ENCODE results near the gene TNF.

Gene TNF

GRCh38 chr6:31575335-31575901 lies at the start of gene TNF:
Gene TNF, plus strand, starts transcription at chr6:31575565. Its CDS starts 177 bp downstream, at chr6:31575742.
- DNase-seq (ENCODE audit: low read depth), result no peak

- DNase-seq (ENCODE audit: low read depth), result no peak
Observed at GRCh38 chr6:31525932-31526591, 49.3 kb upstream of the TNF start.

- DNase-seq (ENCODE audit: low read depth), result no peak
Observed at GRCh38 chr6:31528307-31528777, 47.0 kb upstream of the TNF start.

GRCh38 chr6:31528821-31529328 lies 46.5 kb upstream of the TNF start, which contains the start of gene MCCD1:
Gene MCCD1, plus strand, starts transcription at chr6:31528962. Its CDS starts 53 bp downstream, at chr6:31529015.
- DNase-seq (ENCODE audit: low read depth), result no peak

- DNase-seq (ENCODE audit: low read depth), result no peak
Observed at GRCh38 chr6:31529329-31530150, 45.8 kb upstream of the TNF start.

GRCh38 chr6:31530659-31531058 lies 44.7 kb upstream of the TNF start:
- no peak for DNase-seq (ENCODE audit: low read depth)

- DNase-seq (ENCODE audit: low read depth), result no peak
Observed at GRCh38 chr6:31531162-31531561, 44.2 kb upstream of the TNF start.

- no peak for DNase-seq (ENCODE audit: low read depth)
Observed at GRCh38 chr6:31531771-31532643, 43.4 kb upstream of the TNF start.

GRCh38 chr6:31532644-31533454 lies 42.5 kb upstream of the TNF start:
- DNase-seq (ENCODE audit: low read depth), result no peak

- no peak for DNase-seq (ENCODE audit: low read depth)
Observed at GRCh38 chr6:31533455-31533841, 41.9 kb upstream of the TNF start.

GRCh38 chr6:31534011-31534410 lies 41.4 kb upstream of the TNF start:
- no peak for DNase-seq (ENCODE audit: low read depth)

GRCh38 chr6:31534521-31535040 lies 40.8 kb upstream of the TNF start:
- no peak for DNase-seq (ENCODE audit: low read depth)

- no peak for DNase-seq (ENCODE audit: low read depth)
Observed at GRCh38 chr6:31535538-31536324, 39.6 kb upstream of the TNF start.

GRCh38 chr6:31538805-31539400 lies 36.5 kb upstream of the TNF start:
- DNase-seq (ENCODE audit: low read depth), result no peak

- DNase-seq (ENCODE audit: low read depth), result no peak
Observed at GRCh38 chr6:31540640-31541039, 34.7 kb upstream of the TNF start.

- DNase-seq (ENCODE audit: low read depth), result peak; percentile 26
Observed at GRCh38 chr6:31541059-31541657, 34.2 kb upstream of the TNF start.

GRCh38 chr6:31541658-31542521 lies 33.5 kb upstream of the TNF start, which contains the start of gene DDX39B:
Gene DDX39B, minus strand, starts transcription at chr6:31542003. Its CDS starts 1,471 bp downstream, at chr6:31540532.
- peak; percentile 86 for DNase-seq (ENCODE audit: low read depth)

- DNase-seq (ENCODE audit: low read depth), result no peak
Observed at GRCh38 chr6:31543639-31544038, 31.7 kb upstream of the TNF start.

All from stimulated activated CD8-positive, alpha-beta memory T cell treated with anti-CD3 and anti-CD28 coated beads, Interleukin-15, amount 100 ng/mL, for 1 hour (primary cell).